DMS53 treated with DMSO at 0.1 percent for 48 hours (cell line): ENCODE data around the gene COLEC12.

ENCODE experiments used
- DNase-seq: peaks from one replicate; lab custom pipeline; 2025; ENCODE audit not compliant: unreplicated experiment; lab: John Stamatoyannopoulos, UW

The COLEC12 gene

DNA sequence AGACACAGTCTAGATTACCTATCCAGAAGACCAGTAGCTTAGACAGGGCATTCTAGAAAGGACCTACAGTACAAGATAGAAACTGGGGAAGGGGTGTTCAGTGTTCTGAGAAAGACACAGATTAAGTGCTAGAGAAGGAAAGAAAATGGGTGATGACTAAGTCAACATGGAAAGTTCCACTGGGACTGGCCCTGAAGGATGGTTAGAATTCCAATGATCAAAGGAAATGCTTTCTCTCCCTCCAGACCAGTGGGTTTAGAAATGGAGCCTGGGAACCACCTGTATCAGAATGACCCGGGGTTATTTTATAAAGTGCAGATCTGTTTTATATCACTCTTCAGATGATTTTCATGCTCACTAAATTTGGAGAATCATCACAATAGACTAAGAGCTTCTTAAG is 5.8 kb upstream of the COLEC12 start:
- no peak for DNase-seq

DNA sequence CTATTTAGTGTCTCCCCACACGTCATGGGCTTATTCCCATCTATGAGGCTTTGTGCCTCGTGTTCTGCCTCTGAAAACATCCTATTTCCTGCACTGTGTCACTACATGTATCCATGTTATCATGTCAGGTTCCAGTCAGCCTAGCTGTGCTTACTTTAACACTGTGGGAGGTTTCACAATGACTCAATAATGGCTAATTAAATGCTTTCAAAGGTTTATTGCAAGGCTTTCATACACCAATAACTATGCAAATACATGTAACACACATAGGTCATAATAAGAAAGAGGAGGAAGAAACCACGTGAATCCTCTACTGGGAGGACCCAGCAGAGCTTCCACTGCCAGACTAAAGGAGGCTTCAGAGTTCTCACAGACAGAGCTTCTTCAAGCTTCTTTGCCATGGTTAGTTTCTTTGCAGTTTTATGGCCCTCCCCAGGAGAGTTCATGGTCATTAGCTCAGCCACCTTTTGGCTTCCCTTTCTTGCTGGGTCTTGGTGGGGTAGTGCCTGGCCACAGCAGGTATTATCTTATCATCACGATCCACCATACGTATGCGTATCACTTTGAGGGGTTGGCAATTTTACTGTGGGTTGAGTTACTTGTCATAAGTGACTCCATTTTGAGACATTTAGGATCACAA is 5.1 kb upstream of the COLEC12 start:
- DNase-seq: no peak

DNA sequence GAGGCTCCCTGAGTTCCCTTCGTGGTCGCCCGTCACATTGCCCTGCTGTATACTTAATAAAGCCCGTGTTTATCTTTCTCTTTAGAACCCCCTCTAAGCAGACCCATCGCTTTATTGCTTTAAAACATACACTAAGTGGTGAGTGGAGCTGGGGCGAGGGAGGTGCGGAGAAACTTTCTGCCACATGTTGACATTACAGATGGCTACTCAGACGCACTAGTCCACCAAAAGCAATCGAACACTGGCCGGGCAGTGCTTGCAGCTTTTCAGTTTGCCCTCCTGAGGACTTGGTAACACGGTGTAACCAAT is 859 bp upstream of the COLEC12 start:
- no peak for DNase-seq

DNA sequence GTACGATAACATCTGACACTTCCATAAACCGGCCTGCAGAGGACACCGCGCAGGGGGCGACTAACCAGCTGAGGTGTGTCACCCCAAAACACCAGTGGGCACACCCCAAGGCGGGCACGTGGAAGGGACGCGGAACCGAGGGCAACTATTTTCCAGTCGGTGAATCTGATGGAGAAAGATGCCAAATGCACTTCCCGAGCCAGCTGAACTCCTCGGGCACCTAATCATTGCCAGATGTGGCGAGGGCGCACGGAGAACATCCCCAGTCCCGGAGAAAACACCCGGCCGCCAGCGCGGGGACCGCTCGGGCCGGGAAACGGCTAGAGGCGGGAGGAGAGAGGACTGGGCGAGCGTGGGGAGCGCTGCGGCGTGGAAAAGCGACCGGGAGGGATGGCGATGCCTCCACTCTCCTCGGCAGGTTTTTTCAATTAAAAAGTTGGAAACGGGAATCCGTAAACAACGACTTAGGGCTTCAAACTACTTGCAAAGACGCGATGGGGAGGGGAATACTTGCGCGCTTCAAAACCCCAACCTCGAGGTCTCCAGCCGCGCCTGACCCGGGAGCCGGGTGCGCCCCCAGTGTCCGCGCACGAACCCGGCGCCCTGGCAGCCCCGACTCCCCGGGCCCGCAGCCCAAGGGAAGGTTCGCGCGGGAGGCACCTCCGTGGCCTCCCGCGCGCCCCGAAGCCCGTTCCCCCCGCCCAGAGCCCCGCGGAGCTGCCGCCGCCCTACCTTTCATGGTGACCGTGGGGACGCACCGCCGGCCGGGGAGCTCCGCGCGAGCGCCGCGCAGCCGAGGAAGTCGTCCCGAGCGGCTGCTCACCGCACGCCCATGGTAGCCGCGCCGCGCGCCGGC is 497 bp downstream of the COLEC12 start:
- no peak for DNase-seq

DNA sequence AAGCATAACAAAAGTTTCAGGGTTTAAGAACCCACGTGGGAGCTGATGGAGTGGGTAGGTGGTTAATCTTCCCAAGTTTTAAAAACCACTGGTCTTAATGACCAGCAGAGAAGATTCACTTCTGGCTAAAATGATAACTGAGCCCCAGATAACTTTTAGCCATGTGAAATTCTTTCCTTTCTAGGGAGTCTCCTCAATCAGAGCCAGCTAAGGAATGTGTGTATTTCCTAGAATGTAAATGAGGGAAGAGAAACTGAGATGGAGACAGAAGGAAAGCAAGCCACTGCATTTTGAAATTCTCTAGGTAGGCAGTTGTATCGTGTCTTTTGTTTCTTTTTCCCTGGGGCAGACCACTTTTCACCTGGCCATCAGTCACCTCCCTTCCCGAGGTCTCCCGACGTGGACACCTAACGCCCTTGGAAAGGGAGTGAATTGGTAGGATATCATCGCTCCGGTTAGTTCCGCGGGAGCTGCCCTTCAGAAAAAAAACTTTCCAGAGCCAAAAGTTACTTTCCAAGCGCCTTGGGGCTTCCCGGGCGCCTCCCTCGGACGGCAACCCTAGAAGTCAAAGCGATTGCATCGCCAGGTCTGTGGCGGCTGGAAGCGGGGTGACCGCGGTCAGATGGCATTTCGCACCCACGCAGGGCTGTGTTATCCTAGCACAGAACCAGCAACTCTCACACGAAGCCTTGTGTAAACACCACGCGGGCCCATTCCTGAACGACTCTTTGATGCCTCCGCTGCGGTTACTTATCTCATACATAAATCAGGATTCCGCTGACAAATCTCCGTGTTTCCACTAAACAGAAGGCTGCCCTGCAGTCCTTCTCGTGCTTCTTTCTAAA is 1.3 kb downstream of the COLEC12 start:
- DNase-seq: peak; percentile 28

DNA sequence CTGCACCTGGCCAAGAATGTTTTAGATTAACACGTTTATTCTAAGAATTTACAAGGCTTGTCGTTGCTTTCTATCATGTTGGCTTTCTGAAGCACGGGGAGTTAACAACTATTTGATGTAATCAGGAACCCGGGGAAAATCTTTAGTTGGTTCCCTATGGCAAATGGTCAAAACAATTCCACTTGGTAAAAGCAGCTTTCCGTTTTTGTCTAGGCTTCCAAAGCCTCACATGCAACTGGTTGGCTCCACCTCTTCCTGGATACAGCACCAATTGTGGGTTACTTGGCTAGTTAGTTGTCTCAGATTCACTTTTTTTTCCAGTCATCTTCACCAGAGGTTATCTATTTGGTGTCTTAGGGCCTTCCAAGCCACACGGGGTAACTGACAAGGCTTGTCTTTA is 2.8 kb downstream of the COLEC12 start:
- DNase-seq: no peak

DNA sequence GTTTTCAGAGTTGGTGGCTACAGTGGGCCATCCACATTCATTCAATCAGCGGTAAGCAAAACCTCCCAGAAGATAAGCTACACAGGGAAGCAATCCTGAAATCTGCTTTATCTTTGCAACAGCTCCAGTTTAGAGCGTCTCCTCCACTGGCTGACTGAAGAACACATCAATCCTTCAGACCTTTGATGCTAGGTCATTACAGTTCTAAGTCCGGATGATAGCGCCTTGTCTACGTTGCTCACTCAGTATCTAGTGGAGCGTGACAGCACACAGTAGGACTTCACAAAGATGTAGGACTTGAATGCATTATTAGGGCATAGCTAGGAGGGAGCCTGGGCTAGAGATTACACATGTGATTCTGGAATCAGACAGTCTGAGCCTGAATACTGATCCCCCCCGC is 5.0 kb downstream of the COLEC12 start:
- DNase-seq: no peak

DNA sequence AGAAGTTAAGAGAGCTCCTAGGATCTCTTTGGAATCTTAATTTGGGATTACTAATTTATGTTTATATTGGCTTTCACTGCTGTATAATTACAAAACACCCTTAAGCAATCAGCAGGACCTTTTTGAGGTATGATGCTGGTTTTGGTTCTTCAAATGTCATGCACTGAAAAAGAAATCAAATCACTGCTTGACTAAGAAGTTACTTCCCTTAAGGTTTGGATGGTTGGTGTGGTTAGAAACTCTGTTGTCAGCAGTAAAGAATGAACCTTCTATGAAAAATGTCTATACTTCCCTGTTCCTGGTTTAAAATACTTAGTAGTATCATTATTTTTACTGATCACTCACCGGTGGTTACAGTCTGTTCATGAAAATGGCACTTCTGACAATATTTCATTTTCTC is 5.5 kb downstream of the COLEC12 start:
- no peak for DNase-seq

DNA sequence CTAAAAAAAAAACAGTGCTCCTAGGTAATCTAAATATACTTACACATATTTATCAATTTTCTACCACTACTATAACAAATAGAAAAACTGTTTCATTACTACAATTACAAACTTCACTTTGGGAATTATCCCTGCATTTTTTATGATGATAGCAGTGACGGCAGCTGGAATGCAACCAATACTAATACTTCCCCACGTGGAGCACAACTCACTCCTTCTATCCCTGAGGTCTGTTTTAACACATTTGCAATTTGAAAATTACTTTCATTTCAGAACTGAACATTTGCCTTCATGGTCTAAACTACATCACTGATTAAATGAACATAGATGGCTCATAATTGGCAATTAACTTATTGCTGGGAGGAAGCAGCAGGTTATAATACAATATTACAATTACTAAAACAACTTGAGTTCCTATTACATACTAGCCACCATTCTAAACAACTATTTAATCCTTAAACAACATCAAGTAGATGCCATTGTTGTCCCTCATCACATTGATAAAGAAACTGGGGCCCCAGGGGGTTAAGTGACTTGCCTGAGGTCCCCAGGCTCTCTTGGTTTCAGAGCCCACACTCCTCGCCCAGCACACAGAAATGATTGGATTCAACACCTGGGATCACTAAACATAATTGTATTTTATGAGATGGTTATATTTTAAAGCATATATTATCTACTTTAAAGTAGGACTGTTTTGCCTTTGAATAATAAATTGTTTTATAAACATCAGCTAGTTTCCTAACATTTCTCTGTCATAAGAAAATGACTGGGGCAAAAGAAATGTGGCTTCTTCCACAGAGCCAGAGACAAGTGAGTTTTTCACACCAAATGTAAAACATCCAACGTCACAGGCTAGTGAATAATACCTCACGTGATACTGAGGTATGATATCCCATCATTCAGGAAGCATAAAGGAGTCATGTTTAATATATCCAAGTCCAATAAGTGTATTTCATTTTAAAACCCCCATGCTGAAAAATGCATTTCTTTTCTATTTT is 6.2 kb downstream of the COLEC12 start:
- DNase-seq: no peak

DNA sequence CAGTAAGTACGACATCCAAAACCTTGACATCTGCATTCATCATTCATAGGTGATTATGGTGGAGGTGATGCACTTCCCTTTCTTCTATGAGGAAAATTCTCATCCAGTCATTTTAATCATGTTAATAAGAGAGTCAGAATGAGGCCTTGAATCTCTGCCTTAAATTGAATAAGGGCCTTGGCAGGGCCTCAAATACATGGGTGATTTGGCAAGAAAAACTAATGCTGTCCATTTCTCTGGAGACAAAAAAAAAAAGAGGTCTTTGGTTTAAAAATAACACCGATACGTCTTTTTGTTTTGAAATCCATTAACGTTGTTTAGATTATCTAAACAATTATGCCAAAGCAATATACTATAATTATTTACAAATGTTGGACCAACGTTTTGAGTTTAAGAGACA is 8.1 kb downstream of the COLEC12 start:
- DNase-seq: no peak

DNA sequence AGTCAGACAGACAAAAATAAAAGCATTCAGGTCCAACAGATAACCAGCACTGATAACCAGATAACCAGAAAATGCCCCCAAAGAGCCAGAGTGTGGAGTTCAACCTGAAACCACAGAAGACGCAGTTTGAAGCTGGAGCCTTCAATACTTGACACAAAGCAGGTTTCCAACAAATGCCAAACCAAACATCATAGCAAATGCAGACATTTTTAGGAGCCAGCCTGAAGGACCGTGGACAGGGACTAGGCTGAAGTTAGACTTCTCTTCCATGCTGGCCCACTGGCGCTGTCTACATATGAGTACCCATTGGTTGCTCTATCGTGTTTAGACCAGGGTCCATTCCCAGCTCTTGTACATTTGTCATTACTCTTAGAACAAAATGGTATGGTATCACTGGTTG is 9.9 kb downstream of the COLEC12 start:
- no peak for DNase-seq

DNA sequence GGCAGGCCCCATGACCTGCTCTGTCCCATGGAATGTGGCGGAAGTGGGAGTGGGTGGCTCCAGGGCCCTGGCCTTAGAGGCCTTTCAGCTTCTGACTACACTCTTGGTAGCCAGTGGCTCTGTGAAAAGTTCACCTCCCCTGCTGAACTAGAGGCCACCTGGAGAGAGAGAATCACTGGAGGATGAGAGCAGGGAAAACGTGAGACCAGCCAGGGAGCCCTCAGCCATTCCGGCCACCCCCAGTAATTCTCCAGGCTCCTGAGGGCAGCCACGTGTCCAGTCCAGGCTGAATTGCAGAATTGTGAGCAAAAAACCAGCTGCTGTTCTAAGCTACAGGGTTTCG is 10.5 kb downstream of the COLEC12 start:
- DNase-seq: no peak

DNA sequence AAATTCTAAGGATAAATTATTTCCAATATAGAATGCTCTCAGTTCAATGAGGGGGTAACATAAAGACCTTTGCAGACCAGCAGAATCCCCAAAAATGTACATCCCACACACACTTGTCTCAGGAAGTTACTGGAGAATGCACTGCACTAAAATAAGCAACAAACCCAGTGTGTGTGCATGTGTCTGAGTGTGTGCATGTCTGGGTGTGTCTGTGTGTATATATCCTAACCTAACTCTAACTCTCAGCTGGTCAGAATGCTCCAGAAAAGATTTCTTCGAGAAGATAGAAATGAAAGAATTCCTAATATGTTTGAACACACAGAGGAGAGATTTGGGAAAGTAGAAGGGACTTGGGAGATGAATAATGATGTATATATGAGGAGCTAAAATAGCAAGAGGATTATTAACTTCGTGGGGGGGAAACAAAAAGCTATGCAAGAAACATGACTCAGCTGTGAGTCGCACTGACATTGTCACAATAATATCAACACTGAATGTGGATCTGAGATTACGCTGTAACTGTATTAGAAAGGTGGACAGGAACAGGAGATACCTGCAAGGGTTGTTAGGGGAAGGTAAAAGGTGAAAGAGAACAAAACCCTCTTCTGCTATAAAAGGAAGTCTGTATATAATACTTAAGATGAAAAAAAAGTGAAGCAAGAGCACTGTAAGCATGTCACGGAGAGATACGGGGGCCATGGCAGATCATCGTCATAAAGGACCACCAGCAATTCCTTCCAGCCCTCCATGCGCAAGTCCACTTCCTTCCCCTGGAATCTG is 11.1 kb downstream of the COLEC12 start:
- no peak for DNase-seq

DNA sequence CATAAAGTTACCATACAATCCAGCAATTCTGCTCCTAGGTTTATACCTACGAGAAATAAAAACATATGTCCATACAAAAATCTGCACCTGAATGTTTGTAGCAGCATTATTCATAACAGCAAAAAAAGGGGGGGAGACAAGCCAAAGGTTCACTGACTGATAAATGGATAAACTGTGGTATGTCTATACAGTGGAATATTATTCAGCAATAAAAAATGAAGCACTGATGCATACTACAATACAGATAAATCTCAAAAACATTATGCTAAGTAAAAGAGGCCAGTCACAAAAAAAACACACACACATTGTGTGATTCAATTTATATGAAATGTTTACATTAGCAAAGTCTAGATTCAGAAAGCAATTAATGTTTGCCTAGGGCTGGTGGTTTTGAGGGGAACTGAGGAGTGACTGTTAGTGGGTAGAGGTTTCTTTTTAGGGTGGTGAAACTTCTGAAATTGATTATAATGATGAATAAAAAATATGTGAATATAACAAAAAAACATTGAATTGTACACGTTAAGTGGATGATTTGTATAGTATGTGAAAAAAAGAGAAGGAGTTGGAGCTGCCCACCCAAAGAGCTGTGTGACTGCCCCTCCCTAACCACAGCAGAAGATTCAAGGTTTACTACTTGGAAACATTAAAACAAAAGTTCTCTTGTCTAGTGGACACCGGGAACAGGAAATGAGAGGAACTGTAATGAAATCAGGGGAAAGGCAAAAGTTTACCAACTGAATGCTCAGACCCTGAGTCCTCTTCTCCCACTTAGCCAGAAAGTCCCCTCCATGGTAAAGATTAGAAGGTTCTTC is 13.4 kb downstream of the COLEC12 start:
- DNase-seq: no peak

DNA sequence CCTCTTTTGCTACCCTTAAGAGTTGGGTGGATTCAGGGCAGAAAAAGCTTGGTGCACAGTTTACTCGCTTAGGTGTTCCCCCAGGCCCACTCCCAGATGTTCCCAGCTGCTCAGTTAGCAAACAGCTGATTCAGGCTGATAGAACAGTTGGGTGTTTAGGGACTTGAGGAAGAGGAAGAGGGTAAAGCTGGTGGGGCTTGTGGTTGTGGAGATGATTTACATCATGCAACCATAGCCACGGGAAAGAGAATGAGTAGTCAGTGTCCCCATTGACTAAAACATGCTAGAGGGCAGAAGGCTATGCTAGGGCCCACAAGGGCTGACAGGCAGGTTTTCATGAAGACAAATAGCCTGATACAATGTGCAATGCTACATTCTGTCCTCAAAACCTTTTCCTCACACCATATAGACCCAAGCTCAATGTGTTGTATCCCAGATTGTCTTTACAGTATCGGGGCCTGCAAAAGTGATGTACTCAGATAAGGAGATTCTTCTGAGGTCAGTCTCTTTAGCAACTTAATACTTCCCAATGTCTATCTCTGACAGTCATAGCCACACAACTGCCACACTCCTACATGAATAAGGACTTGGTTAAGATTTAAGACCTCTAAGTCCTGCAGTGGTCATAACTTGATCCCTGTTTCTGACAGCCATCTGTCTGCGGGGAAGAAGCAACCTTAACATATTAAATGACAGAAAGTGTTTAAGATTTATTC is 15.6 kb downstream of the COLEC12 start:
- no peak for DNase-seq

DNA sequence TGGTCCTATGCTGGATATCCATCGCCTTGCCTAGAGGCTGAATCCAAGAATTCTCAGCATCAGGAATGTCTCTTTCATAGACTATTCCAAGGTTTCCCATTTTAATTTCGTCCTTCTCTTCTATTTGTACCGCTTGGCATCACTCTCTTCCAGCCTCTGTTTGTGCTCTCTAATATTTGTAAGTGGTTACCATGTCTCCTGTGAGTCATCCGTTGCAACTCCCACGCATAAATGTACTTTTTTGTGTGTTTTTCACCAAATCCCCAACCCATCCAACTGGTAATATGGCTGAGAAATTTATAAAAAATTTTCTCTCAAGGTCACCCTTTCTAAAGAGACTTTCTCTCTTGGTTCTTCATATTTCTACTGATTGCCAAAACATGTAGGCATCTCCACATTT is 21.8 kb downstream of the COLEC12 start:
- no peak for DNase-seq

DNA sequence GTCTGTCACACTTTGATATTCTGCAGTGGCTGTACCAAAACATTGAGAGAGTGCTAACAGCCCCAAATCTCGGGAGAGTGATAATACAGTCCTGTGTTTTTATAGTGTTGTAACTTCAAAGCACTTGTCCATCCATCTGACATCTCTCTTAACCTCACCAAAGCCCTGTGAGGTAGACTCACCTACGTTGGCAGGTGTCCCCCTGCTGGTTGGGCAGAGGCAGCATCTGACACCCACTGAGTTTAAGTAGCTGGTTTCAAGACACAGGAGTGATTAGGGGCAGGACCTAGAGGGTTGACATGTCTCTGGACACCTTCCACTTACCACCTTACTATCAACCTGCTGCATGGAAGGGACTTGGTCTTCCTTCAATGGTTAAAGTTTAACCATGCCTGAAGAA is 22.9 kb downstream of the COLEC12 start:
- peak; percentile 83 for DNase-seq

DNA sequence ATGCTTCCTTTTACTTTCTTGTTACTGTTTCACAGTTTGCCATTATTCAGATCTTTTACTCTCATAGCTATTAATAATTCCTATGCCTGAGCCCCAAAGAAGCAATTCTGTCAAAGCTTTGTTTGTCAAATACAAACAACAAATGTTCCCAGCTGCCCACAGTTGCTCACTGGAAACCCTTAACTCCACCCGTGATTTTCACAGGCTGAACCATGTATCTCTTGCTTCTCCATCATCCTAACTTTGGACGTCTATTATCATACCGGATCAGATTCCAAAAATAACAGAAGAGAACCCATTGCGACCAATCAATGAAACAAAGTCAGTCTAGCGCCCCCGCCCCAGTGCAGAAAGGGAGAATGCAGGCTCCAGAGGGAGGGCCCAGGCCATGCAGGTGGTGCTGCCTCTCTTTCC is 24.2 kb downstream of the COLEC12 start:
- peak; percentile 12 for DNase-seq
